A172 (cell line): ENCODE data around the gene TBX6. TPM values are rescaled to one million over a fixed set of nuclear protein-coding genes. Genes with fewer than 3 reads are reported as not detected.
"Not testable (repeated sequence)": the region's sequence is repeated elsewhere in the genome, so short reads cannot be mapped to it uniquely, and the experiment has no call there.

Experiments used
- DNase-seq: peaks from one replicate; pipeline ENCODE4 v3.0.0-alpha.2; 2015; ENCODE audit warnings: low spot score
- total RNA-seq: library from RNA; depleted of rRNA; stranded (reverse); fragments of >200 nt; shearing (Covaris generic); gene quantifications from 2 replicates; pipeline ENCODE4 v1.2.3, GENCODE V29; 2014

TBX6 gene
- total RNA-seq, 1 experiment from 2014 or later, result not detected

- no peak for DNase-seq
Observed at GRCh38 chr16:30065943-30066760, 25.6 kb downstream of the TBX6 start.

GRCh38 chr16:30065102-30065942 is 26.4 kb downstream of the TBX6 start, which contains the start of gene ALDOA:
TSS of gene ALDOA (plus strand) at chr16:30065760. CDS start at chr16:30066898, 1,138 bp downstream.
- peak; percentile 98 for DNase-seq

GRCh38 chr16:30064729-30065101 is 27.0 kb downstream of the TBX6 start:
- DNase-seq, result no peak

- peak; percentile 70 for DNase-seq
Observed at GRCh38 chr16:30063893-30064728, 27.6 kb downstream of the TBX6 start.

GRCh38 chr16:30063278-30063892 is 28.3 kb downstream of the TBX6 start:
- DNase-seq, result no peak

GRCh38 chr16:30060836-30061554 is 30.7 kb downstream of the TBX6 start:
- DNase-seq, result no peak

- no peak for DNase-seq
Observed at GRCh38 chr16:30060346-30060745, 31.4 kb downstream of the TBX6 start.

GRCh38 chr16:30054959-30055553 is 36.7 kb downstream of the TBX6 start:
- no peak for DNase-seq

- no peak for DNase-seq
Observed at GRCh38 chr16:30054451-30054850, 37.3 kb downstream of the TBX6 start.

GRCh38 chr16:30053376-30054015 is 38.2 kb downstream of the TBX6 start:
- peak; percentile 90 for DNase-seq

GRCh38 chr16:30052671-30053372 is 38.9 kb downstream of the TBX6 start:
- DNase-seq, result peak; percentile 89

- peak; percentile 82 for DNase-seq
Observed at GRCh38 chr16:30051518-30051917, 40.2 kb downstream of the TBX6 start.

- DNase-seq, result no peak
Observed at GRCh38 chr16:30049871-30050270, 41.9 kb downstream of the TBX6 start.

GRCh38 chr16:30046588-30046987 is 45.1 kb downstream of the TBX6 start:
- DNase-seq, result no peak

GRCh38 chr16:30046178-30046577 is 45.5 kb downstream of the TBX6 start:
- no peak for DNase-seq

- DNase-seq, result no peak
Observed at GRCh38 chr16:30041841-30042240, 49.9 kb downstream of the TBX6 start.

- not testable (repeated sequence) for DNase-seq
Observed at GRCh38 chr16:30040690-30041089, 51.0 kb downstream of the TBX6 start.

GRCh38 chr16:30040221-30040620 is 51.5 kb downstream of the TBX6 start:
- DNase-seq, result no peak
